Ovary (tissue), 10 donors: ENCODE data around the gene SGK2. TPM values are rescaled to one million over a fixed set of nuclear protein-coding genes. Genes with fewer than 3 reads are reported as not detected.
A peak's percentile ranks its signal among the peaks of the same experiment; 100 is the strongest.

Experiments used
- DNase-seq, 5 donors: peaks; one replicate each; pipeline ENCODE4 v3.0.0-alpha.2; 2019 to 2020
- H3K27ac ChIP-seq, 2 donors: fragments of 200-600 bp; one replicate each; pipeline versions ENCODE4 v1.5.1 to v1.8.0; 2019 to 2022
- H3K27me3 ChIP-seq: fragments of 200-600 bp; one replicate; pipeline ENCODE4 v1.8.0; 2022
- H3K36me3 ChIP-seq: fragments of 200-600 bp; sonication (generic); one replicate; pipeline ENCODE4 v1.5.1; 2019
- H3K4me1 ChIP-seq: one replicate; pipeline ENCODE4 v1.8.1; 2013; ENCODE audit warnings: mild to moderate bottlenecking, moderate library complexity; ENCODE audit not compliant: insufficient read depth
- H3K4me3 ChIP-seq: fragments of 200-600 bp; sonication (generic); one replicate; pipeline ENCODE4 v1.5.1; 2017
- H3K9me3 ChIP-seq, 2 donors: fragments of 200-600 bp in 1 of 2; sonication (generic) in 1 of 2; one replicate each; pipeline versions ENCODE4 v1.5.1 to v1.8.1; 2013 to 2019; ENCODE audit warnings: mild to moderate bottlenecking in 1 of 2, moderate library complexity in 1 of 2
- CTCF ChIP-seq, 3 donors: fragments of 450-650 bp in 2 of 3; fragments of 200-600 bp in 1 of 3; IDR thresholded peaks; one replicate each; pipeline versions ENCODE4 v1.5.1 to v1.8.0; 2016 to 2022; ENCODE audit warnings: antibody characterized with exemption in 3 of 3, mild to moderate bottlenecking in 1 of 3
- EP300 ChIP-seq: sonication (generic); formaldehyde crosslinking; IDR thresholded peaks from one replicate; pipeline ENCODE4 v1.6.1; 2017; ENCODE audit warnings: antibody characterized with exemption
- POLR2A ChIP-seq: fragments of 450-650 bp; IDR thresholded peaks from one replicate; pipeline ENCODE4 v1.6.1; 2017; ENCODE audit warnings: antibody characterized with exemption, mild to moderate bottlenecking, moderate library complexity
- WGBS, 3 donors: extraction: QIAGEN DNeasy Blood & Tissue Kit in 1 of 3; methylation state at CpG; one replicate each; pipeline versions ENCODE4 v1.1.5 to v1.1.7; 2013 to 2017; 5-methylcytosine and 5-hydroxymethylcytosine counted together
- intact Hi-C, 4 donors: fragments of 100-400 bp; cut with DNase I; formaldehyde crosslinking; loops; one replicate each; pipeline versions ENCODE4 v1.11.0 to v1.15.1; 2022 to 2023
- long read RNA-seq, 3 donors: library from polyadenylated mRNA in 2 of 3; unstranded in 2 of 3; transcript quantifications; one replicate each; pipeline ENCODE4 v2.0.0 and lab custom pipeline, GENCODE V29; 2021 to 2026
- polyA plus RNA-seq, 2 donors: library from polyadenylated mRNA; stranded (reverse); fragments of 200-250 nt in 1 of 2; fragments of 350-450 nt in 1 of 2; fragmentation: Illumina TruSeq in 1 of 2; extraction: RNeasy Lipid Tissue Mini Kit (QIAGEN cat#74804) in 1 of 2; gene quantifications; one replicate each; pipeline ENCODE4 v1.2.3, GENCODE V29; 2013 to 2014
- total RNA-seq, 7 donors: library from RNA; depleted of rRNA in 2 of 7; stranded (reverse); fragments of >200 nt in 2 of 7; fragmentation: NEBNext Ultra II Directional in 3 of 7; extraction: Animal tissue kit (Norgen Biotek cat#: 25700) in 3 of 7; gene quantifications; one replicate each; pipeline versions ENCODE4 v1.1.0 to v1.2.4, GENCODE V29; 2016 to 2023
- donor health status: DM: no; HTN: no; CAD: no; lungs with moderate emphysema.
- donor health status: DM: no; HTN: no; CAD: no.
- donor health status: Bipolar disorder and iron deficiency.
- donor health status: DM: yes; HTN: yes; CAD: no.
- donor health status: DM: no; HTN: no; CAD: no.
- donor health status: DM: yes; HTN: yes; CAD: no.

The SGK2 gene
- total RNA-seq (1 to 10 TPM; 1.6 to 4.5 (median 2.4) TPM), polyA plus RNA-seq (1 to 10 TPM; 1.2 to 1.3 TPM)
- long read RNA-seq, donor 1, partial matches to known transcripts: 0 of 1 reads
- long read RNA-seq, donor 1, other reads (novel, unspliced or antisense): 1 of 1 reads
- long read RNA-seq, donor 2: 0 reads
- long read RNA-seq, donor 3: 0 reads

GRCh38 chr20:43558412-43559146 is at the start of gene SGK2:
Gene SGK2, plus strand, starts transcription at chr20:43559027. Its CDS starts 7,469 bp downstream, at chr20:43566496.
- no peaks in the 10 kb centered on the region for H3K9me3 ChIP-seq
- intact Hi-C loops: no loop called here
- no peaks in the 10 kb centered on the region for H3K36me3 ChIP-seq
- no peak within 1 kb of the TSS for H3K27ac ChIP-seq
- H3K27me3 ChIP-seq: no peaks in the 10 kb centered on the region
- no peak within 1 kb of the TSS for H3K4me3 ChIP-seq
- WGBS, 3 donors: 74 to 84% (median 82%) methylated on average over 12 of the region's 12 CpGs
- no peak for DNase-seq
- TF ChIP-seq CTCF (IDR thresholded peaks at IDR 0.05) (no peak), EP300 (no peak), POLR2A (no peak)
- H3K4me1 ChIP-seq: no peaks in the 10 kb centered on the region

- Histone ChIP-seq H3K36me3 (no peaks in the 10 kb centered on the region), H3K9me3 (no peaks in the 10 kb centered on the region), H3K27ac (no peak overlapping the region), H3K4me3 (no peak overlapping the region), H3K4me1 (peaks cover 6% of the 10 kb centered on the region), H3K27me3 (no peaks in the 10 kb centered on the region)
- no peak for DNase-seq
- TF ChIP-seq POLR2A (no peak), CTCF (IDR thresholded peaks at IDR 0.05) (no peak), EP300 (no peak)
- intact Hi-C loops: no loop called here
- WGBS, 3 donors: 72 to 87% (median 83%) methylated on average over 1 of the region's 1 CpG
Measured at GRCh38 chr20:43511879-43512278, 46.9 kb upstream of the SGK2 start.

- Histone ChIP-seq H3K4me1 (peaks cover 4% of the 10 kb centered on the region), H3K4me3 (peak overlapping the region; percentile 43), H3K27ac (peak overlapping the region in 1 of 2 donors; percentile 4), H3K9me3 (no peaks in the 10 kb centered on the region), H3K27me3 (no peaks in the 10 kb centered on the region), H3K36me3 (no peaks in the 10 kb centered on the region)
- intact Hi-C loops: no loop called here
- DNase-seq: peak in 3 of 5 donors; percentile 27 to 32 (median 32)
- WGBS, 3 donors: 50 to 66% (median 54%) methylated on average over 9 to 10 of the region's 10 CpGs
- TF ChIP-seq POLR2A (peak; percentile 11), CTCF (IDR thresholded peaks at IDR 0.05) (no peak), EP300 (no peak)
Measured at GRCh38 chr20:43513372-43513930, 45.4 kb upstream of the SGK2 start.

GRCh38 chr20:43513931-43514647 is 44.7 kb upstream of the SGK2 start:
- Histone ChIP-seq H3K27me3 (no peaks in the 10 kb centered on the region), H3K9me3 (no peaks in the 10 kb centered on the region), H3K4me3 (peak overlapping the region; percentile 58), H3K4me1 (peaks cover 4% of the 10 kb centered on the region), H3K27ac (peak overlapping the region; percentile 37 to 71), H3K36me3 (no peaks in the 10 kb centered on the region)
- intact Hi-C loops: no loop called here
- peak; percentile 96 to 99 (median 99) for DNase-seq
- WGBS, 3 donors: 41 to 60% (median 49%) methylated on average over 31 to 39 of the region's 39 CpGs
- TF ChIP-seq EP300: no peak
- TF ChIP-seq CTCF (IDR thresholded peaks at IDR 0.05): peak in 1 of 3 donors; percentile 27
